Hematopoietic multipotent progenitor cell treated with erythropoietin and hydrocortisone succinate and interleukin-3 and kit ligand, for 15 days (in vitro differentiated cells): ENCODE data around the gene C2CD4D.

Experiments
- DNase-seq: peaks from one replicate; pipeline ENCODE4 v3.0.0-alpha.2; 2015; ENCODE audit warnings: low spot score

Gene C2CD4D

GRCh38 chr1:151814426-151814825 is 25.2 kb downstream of the C2CD4D start:
- no peak for DNase-seq

GRCh38 chr1:151813271-151813977 is 26.2 kb downstream of the C2CD4D start:
- no peak for DNase-seq

- DNase-seq: no peak
Measured at GRCh38 chr1:151811181-151811580, 28.4 kb downstream of the C2CD4D start.

- DNase-seq: no peak
Measured at GRCh38 chr1:151809985-151810556, 29.5 kb downstream of the C2CD4D start.

DNA sequence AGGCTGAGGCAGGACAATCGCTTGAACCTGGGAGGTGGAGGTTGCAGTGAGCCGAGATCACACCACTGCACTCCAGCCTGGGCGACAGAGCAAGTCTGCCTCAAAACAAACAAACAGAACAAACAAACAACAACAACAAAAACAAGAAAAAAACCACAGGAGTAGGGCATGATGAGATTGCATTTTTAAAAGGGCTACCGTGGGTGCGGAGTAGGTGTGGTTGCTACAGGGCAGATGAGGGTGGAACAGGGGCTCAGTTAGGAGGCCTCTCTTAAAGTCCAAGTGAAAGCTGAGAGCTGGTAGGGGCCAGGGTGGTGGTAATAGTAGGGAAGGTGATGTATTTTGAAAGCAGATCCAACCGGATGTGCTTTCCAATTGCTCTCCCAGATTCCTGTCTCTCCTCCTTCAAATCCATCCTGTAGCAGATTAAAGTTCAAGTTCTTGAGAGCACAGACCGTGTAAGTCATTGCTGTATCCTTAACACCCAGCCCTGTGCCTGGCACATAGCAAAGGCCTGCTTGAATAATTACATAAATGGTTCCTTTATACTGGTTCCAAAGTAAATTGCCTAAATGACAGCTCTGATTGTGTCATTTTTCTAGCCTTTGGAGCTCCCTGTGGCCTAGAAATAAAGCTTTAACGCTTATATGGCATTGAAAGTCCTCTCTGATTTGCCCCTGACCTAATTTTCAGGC is 30.2 kb downstream of the C2CD4D start:
- DNase-seq: no peak

GRCh38 chr1:151807766-151808165 is 31.9 kb downstream of the C2CD4D start:
- DNase-seq: no peak

GRCh38 chr1:151807131-151807530 is 32.5 kb downstream of the C2CD4D start:
- no peak for DNase-seq

DNA sequence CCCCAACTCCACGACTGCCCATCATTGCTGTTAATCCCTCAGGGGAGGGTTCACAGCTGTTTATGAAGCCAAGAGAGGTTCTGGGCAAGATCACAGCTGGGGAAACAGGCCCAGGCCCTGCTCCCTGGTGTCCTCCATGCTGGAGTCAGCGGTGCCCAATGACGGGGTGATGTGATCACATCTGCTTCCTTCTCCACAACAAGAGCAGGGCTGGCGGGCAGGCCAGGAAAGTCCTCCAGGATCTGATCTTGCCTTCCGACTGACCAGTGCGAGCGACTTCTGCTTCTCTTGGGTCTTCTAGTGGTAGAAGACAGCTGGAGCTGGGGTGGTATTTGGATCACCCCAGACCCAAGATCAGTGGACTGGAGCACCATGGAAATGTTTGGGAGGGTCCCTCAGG is 33.5 kb downstream of the C2CD4D start:
- DNase-seq: no peak

DNA sequence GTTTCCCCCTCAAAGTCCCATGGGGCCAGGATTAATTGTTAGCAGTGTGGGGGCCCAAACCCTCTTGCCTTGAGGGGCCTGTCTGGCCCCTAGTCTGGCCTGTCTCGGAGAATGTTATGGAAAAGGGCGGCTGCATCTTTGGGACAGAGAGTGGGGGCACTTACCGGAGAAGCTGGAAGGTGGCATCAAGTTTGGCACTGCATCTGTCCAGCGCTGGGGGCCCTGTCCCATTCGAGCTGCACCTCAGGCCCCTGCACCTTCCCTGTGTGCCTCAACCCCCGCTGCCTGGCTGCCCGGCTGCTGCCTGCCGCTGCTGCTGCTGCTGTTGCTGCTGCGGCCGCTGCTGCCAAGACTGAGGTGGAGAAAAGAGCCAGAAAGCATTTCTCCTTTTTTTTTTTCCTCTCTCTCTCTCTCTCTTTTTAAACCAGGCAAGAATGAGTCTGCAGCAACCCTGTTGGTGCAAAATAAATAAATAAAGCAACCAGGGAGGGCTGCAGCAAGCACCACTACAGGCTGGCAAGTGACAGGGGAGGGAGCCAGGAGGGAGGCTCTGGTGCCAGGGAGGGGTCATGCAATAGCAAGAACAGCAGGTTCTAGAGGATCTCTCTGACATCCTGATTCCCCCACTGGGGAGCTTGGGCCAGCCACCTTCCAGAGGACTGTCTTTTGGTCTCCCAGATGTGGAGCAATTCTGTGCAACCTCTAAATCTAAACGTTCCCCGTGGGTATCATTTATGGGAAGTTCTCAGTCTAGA is 34.4 kb downstream of the C2CD4D start, which contains the start of gene LINGO4:
Gene LINGO4, minus strand, starts transcription at position 354 of the 755 bp plus-strand sequence. CDS start 2,715 bp downstream, outside the sequence.
- no peak for DNase-seq

- DNase-seq: no peak
Measured at GRCh38 chr1:151803915-151804314, 35.7 kb downstream of the C2CD4D start.

DNA sequence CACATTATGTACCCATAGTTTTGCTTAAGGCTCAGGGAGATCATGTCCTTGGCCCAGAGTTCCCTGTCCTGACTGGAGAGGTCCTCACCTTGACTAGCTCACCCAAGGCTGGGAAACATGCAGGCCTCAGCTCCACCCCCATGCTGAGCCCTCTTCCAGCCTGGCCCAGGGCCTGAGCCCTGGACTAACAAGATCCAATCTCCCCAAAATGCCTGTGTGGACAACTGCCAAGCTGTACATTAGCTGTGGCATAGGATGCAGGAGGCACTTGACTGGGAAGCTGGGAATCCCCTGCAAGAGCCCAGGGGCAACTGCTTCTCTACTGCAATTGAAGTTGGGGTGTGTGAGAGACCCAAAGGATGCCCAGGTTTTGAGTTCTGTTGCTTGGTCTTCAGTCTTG is 36.5 kb downstream of the C2CD4D start:
- no peak for DNase-seq

DNA sequence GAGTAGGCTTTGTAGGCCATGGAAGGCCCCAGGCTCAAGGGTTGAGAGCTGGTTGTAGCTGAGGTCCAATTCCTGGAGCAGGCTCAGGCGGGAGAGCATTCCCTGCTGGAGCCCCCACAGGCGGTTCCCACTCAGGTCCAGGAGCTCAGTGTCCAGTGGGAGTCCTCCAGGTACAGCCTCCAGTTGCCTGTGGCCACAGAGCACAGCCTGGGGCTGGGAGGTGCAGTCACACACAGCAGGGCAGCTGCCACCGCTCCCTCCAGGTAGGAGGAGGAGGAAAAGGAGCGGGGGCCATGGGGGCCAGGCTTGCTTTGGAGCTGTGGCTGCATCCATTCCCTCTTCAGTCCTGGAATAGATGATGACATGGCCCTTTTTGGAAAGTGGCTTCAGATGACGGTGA is 37.2 kb downstream of the C2CD4D start:
- no peak for DNase-seq

GRCh38 chr1:151801846-151802245 is 37.8 kb downstream of the C2CD4D start:
- DNase-seq: no peak

DNA sequence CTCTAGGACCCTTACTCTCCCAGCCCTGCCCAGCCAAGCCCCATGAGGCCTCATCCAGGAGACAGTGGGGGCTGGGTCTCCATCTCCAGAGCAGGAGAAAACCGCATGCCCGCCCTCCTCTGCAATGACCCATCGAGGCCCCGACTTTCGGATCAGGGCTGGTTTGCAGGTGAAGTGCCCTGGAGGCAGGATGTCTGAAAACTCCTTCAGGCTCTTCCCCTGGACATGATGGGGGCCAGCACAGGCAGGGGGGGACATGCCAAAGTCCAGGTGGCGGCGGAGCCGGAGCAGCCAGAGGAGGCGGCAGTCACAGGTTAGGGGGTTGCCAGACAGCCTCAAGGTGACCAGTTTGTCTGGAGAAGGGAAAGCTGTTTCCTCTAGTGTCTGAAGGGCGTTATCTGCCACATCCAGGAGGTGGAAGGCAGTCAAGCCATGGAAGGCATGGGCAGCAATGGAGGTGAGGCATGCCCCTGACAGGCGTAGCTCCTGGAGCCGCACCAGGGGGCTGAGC is 38.3 kb downstream of the C2CD4D start:
- DNase-seq: no peak

DNA sequence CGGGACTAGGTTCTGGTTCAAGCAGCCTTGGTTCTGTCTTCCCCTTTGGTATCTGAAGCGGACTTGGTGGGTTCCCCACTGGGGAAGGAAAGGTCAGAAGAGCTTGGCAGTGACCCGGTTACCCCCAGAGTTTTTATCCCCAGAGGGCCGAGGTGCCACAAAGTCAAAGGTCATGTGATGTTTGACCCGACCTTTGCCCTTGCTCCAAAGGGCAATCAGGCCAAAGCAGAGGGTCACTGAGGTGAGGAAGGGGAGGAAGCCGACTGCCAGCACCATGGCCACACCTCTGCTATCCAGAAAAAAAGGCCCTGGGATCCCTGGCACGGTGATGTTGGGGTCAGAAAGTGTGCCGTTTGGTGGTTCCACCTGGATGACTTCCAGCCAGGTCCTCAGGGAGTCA is 38.8 kb downstream of the C2CD4D start:
- DNase-seq: no peak

DNA sequence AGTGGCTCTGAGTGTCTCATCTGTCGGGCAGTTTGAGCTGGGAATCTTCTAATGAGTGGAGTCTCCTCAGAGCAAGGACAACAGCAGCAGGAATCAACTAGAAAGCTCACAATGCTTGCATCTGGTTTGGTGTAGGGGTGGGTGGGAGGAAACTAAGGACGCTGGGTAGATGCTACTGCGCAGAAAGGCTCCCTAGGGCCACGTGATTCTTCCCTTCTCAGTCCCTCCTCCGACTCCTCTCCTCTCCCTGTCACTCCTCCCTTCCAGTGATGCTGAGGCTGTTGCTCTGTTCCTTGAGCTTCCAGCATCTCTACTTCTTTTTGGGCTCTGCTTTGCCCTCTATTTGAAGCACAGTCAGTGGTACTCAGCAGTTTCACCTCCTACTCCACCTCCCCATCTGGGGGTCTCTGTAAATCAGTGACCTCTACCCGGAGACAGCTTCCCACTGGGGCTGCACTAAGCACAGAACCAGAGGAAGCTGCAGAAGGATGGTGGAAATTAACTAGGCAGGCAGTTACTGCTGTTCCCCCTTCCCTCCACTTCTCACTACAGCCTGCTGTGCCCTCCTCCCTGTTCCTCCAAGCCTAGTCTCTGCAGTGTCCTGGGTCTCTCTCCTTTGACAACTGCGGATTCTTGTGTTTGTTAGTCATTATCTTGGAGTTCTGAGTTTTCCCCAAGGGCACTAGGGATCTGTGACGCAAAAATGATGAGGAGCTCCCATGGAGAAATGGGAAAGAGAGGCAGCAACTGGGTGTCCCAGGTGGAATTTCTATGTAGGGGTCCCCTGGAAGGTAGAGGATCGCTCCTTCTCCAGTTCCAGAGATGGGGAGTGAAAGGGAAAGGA is 40.2 kb downstream of the C2CD4D start:
- DNase-seq: no peak

DNA sequence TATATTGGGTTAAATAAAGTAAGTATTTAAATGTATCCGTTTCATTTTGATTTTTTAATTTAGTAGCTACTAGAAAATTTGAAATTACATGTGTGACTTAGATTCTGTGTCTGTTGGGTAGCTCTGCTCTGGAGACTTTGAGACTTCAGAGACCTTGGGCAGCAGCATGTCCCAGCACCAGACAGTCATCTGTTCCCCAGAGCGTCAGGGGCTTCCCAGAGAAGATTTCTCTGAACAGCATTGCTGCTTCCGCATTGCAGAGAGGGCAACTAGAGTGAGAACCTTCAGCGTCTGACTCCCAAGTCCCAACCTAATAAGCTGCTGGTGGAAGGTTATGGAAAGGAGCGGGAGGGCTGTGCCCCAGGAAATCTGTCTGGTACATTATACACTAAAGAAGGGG is 41.0 kb downstream of the C2CD4D start:
- no peak for DNase-seq

GRCh38 chr1:151790940-151791651 is 48.5 kb downstream of the C2CD4D start:
- no peak for DNase-seq

DNA sequence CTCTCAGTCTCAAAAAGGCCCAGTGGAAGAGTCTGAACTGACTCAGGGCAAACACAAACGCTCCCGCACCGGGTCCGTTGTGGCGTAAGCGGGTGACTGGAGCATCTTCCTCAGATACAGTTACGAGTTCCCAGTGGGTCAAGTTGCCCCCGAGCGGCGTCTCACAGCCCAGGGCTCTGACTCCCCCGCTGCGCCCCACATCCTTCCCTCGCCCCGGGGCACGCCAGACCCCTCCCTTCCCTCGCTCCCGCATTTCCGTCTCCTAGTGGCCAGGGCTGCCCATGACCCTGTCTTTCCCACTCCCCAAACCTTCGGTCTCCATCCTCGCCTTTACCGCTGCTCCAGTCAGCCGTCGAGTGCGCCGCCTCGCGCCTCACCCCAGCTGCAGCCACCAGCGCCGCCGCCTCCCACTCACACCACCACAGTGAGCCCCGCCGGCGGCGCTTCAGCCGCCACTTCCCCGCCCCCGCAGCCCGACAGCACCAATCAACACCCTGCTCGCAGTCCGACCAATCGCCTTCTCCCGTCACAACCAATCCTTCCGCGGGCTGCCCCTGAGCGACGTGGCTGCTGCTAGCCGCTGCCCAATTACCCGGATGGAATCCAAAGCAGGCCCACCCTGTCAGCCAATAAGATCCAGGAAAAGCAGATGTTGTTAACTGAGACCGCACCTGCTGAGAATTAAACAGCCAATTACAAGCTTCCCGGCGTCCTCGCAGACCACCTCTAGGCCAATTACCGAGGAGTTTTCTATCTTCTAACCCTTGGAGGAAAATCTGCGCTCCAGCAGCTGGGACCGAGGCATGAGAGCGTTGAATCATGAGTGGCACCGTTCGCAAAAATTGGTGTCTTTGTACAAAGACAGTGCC is 49.3 kb downstream of the C2CD4D start, which contains the start of gene TDRKH:
Gene TDRKH, minus strand, starts transcription at position 430 of the 869 bp plus-strand sequence. CDS start 7,478 bp downstream, outside the sequence.
- peak; percentile 97 for DNase-seq
